GM18867 (cell line): ENCODE results near the gene KIAA1549.

Source experiments
- ATAC-seq: cut with Tn5 transposase; IDR thresholded peaks from one replicate; pipeline ENCODE4 v1.9.1; 2021; ENCODE audit warnings: mild to moderate bottlenecking, moderate library complexity; ENCODE audit not compliant: unreplicated experiment

The KIAA1549 gene

DNA sequence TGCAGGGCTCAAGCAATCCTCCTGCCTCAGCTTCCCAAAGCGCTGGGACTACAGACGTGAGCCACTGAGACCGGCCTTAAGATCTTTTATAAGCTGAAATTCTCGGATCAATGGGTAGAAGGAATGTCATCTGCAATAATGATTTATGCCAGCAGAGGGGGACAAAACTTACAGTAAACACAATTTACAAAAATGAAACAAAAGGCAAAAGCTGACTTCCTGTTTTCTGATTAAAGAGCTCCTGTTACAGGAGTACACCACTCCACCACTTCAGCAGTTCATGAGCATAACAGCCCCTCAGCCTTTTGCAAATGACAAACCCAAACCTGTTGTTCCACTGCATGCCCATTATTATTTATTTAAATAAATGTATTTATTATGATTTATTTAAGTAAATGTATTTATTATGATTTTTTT lies 94.7 kb downstream of the KIAA1549 start:
- ATAC-seq = peak; percentile 85

DNA sequence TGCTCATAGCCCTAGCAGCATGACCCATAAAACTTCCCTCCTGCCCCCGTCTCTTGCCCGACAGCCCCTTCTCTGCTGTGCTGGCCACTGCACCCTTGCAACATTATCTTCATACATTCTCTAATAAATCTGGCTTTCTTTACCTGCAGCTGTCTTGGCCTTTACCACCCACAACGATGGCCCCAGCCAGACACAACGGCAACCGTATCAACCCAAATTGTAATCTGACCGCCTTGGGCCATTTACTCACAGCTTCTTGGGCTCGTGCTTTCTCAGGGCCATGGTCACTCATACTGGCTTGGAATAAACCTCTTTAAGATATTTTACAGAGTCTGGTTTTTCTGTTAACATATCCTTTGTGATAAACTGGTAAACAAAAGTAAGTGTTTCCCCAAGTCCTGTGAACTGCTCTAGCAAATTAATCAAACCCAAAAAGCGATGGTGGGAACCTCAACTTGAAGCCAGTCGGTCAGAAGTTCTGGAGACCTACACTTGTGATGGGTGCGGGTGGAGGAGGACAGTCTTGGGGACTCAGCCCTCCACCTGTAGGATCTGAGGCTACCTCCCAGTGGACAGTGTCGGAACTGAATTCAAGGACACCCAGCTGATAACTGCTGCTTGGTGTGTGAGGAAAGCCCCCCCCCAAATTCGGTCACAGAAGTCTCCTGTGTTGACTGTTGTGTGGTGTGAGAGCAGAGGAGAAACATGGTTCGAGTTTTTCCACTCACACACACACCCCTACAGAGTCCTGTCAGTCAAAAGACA lies 95.6 kb downstream of the KIAA1549 start:
- no peak for ATAC-seq

DNA sequence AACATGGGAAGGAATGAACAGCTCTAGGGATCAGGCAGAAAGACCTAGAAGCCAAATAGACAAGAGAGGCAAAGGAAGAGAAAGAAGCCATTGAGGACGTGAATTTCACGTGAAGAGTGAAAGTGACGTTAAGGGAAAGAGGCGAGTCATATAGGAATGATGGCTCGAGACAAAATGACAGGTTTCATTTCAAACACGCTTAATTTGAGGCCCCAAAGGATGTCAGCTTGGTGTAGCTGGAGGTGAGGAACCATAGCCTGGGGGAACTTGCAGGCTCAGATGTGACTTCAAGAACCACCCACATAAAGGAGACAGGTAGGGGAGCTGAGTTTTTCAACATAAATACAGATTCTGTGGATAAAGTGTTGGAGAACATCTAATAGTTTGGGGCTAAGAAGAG lies 98.9 kb downstream of the KIAA1549 start:
- no peak for ATAC-seq

DNA sequence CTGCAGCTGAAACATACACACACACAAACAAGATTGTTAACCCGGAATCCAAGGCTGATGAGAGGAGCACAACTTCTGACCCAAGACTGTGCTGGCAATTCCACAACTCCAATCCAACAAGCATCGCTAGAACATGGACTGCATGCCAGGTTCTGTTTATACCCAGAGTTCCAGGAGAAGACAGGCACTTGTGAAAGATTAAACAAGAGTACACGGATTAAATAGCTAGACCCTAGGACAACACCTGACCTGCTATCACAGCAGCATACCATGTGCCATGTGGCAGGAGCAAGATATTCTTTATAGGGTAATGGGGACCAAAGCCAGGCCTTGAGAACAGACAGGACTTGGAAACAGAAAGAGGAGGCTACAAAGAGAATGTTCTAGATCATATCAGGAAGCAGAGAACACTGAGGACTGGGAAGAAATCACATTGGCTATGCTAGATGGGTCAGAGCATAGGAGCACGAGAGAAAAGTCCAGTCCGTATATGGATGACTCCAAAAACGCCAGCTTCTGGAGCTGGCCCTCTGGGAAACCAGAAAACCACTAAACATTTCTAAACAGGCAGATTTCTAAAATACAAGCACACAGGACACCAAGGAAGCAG lies 99.5 kb downstream of the KIAA1549 start:
- no peak for ATAC-seq

DNA sequence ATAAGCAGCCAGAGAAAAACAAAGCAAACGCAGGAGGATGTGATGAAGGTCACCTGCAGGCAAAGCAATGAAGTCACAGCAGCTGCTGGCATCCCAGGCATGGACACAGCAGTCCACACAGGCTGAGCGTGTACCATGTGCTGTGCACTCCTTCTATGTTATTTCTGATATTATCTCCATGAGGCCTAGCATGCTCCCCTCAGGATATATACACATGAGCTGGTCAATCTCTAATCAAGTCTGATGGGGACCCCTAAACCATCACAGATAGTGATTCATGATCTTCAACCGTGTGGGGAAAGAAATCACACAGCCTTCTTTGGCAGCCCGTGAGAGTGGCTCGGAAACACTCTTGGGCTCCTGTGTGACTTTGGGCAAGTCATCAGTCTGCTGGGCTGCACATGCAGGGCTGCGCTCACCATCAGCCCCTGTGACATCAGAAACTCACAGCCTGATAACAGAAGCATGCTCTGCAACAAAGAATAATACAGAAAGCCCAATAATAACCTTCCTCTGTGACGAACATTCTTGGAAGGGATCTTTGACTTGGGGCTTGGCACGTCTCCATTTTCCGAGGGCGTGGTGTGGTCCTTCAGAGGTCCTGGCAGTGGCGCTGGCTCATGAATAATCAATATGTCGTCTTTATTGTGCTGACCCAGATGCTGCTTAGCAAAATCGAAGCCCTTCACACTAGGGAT lies 100.2 kb downstream of the KIAA1549 start:
- ATAC-seq = no peak

DNA sequence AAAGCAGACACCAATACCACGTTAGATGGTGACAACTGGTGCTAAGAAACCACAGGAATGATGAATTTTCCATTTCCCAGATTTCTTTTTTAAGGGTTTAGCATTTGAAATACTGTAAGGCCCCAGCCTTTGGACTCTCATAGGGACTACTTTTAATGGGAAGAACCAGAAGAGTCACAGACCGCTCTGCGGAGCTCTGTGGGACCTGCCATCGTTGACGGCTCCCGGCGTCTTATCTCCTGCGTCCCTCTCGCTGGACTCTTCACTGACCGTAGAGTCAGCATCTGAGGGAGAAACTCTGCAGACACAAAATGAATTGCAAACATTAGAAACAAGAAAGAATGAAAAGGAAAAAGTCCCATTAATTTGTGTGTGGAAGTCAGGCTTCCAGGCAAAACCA lies 101.8 kb downstream of the KIAA1549 start:
- no peak for ATAC-seq

DNA sequence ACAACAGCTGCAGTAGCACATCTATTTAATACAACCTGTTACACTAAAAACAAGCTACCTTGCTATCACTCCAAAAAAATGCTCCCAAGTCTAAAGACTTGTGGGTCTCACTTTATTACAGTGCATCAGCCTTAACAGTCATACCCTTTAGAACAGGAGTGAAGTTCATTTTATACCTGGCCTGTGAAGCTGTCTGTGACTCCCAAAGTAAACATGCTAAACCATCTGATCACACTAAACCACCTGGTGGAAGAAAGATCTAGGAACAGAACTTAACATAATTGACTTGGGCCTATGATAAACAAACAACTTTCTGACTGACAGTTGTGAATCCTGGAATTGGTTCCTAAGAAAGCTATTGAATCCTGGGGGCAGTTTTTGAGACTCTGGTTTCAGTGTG lies 102.3 kb downstream of the KIAA1549 start:
- ATAC-seq = no peak

DNA sequence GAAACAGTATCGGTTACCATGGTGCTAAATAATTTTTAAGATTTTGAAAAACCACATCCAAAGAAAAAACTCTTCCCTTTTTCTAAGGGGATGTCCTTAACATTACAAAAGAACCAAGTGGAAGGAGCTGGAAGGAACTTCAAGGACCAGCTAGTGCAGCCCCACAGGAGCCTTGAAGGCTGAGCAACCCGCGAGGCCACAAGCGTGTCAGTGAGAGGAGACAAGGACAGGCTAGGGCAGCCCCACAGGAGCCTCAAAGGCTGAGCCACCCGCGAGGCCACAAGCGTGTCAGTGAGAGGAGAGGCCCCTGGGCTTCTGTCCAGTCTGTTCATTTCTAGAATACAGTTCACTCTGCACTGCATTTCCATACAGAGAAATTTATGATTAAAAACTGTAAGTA lies 103.1 kb downstream of the KIAA1549 start:
- ATAC-seq = no peak

DNA sequence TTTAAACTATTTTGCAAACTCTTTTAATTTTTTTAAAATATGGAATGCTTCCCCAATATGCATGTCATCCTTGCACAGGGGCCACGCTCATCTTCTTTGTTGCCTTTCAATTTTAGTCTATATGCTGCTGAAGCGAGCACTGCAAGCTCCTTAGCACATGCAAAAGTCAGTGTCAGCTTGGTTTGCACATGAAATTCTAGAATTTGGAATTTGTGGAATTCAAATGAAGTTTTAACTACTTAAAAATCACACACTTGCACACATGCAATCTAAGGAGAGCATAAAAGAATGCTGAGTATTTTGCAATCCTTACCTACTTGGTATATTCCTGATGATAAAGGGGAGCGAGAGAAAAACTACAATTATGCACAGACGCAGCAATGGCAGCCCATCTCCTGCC lies 104.9 kb downstream of the KIAA1549 start:
- no peak for ATAC-seq

DNA sequence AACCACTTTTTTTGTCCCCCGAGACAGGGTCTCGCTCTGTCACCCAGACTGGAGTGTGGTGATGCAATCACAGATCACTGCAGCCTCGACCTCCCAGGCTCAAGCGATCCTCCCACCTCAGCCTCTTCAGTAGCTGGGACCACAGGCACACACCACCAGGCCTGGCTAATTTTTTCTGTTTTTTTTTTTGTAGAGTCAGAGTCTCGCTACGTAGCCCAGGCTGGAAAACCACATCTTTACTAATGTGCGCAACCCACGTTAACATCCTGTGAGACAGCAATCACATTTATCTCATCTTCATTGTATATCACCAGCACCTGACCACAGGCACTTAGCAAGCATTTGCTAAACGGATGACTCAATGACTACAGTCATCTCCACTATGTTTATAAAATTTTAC lies 105.4 kb downstream of the KIAA1549 start:
- ATAC-seq = no peak

DNA sequence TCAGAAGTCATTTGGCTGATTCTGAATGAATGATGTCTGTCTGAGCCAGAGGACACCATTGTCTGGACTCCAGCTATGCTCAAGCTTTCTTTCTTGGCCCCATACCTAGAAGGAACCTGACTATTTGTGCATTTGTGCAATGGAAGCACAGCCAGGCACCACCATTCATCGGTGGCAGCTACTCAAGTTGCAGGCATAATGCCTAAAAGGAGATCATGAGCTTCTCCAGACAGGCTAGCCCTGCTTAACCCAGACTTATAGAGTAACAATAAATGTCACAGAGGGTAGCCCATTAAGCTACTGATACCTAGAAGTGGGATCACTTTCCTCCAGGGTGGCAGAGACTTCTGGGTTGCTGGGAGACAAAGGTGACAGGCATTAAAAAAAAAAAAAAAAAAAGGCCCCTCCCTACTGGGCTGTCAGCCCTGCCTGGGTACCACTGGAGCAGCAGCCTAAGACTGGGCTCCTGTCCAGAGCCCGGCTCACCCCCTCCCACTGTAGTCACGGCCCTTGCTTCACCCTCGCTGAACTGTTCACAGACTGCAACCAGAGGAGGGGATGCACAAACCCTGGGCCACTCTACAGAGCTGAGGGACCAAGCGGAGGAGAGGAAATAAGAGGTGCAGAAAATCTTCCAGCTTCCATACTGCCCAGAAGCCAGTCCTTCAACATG lies 107.8 kb downstream of the KIAA1549 start:
- ATAC-seq = no peak

DNA sequence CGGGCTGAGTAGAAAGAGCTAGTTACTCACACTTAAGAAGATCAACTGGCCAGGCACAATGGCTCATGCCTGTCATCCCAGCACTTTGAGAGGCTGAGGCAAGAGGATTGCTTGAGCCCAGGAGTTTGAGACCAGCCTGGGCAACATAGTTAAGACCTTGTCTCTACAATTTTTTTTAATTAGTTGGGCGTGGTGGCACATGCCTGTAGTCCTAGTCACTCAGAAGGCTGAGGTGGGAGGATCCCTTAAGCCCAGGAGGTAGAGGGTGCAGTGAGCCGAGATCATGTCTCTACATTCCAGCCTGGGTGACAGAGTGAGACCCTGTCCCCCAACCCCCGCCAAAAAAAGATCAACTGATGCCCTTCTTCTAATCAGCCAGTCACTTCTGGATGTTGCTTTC lies 108.6 kb downstream of the KIAA1549 start:
- no peak for ATAC-seq

DNA sequence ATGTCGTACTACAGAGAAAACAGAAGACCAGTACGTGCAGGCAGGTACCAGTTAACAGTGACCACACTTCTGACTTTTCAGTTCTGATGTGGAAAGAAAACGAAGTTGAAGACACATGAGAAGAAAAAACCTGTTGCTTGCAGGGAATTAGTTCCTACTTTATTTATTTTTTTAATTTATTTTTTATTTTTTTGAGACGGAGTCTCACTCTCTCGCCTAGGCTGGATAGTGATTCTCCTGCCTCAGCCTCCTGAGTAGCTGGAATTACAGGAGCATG lies 109.4 kb downstream of the KIAA1549 start:
- ATAC-seq = no peak

DNA sequence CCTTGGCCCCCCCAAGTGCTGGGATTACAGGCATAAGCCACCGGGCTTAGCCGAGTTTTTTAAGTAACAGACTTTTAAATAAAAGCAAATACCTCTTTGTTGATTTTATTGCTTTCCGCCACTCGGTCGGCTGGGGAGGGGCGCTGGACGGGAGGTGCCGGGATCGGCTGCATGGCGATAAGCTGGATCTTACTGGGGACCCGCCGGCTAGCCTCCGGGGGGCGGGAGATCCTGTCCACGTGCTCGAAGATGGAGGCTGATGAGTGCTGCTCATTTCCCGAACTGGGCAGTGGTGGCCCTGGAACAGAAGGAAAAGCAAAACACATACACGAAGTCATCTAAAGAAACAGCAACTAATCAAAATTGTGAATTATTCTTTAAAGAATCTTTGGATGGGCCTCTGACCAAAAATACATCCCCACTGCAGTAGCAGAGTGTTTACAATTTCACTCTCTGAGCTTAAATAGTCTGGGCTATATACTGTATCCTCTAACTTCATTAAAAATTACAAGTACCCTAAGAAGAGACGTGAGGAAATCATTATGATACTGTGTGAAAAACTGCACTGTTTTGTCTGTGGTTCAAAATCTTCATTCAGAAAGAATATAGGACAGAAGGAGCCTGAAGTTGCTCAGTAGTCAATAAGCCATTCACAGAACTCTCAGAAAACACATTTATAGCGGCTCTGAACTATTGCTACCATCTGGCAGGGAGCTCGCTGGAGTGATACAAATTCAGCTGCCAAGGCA lies 110.0 kb downstream of the KIAA1549 start:
- ATAC-seq = no peak

DNA sequence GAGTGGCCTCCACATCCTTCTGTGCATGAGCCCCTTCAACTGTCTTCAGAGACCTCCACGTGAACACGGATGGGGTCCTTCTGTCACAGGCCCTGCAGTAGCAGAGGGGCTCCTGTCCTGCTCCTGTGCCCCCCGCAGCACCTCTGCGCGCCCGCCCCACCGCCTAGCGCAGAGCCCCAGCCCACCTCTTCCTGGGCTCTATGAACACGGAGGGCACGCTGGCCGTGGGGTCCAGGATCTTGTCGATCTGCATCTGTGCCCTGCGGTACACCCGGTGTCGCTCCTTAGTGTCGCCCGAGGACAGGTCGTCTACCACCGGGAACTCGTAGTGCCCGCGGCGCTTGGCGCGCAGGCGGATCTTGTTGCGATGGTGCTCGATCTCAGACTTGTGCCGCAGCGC lies 111.8 kb downstream of the KIAA1549 start:
- no peak for ATAC-seq

DNA sequence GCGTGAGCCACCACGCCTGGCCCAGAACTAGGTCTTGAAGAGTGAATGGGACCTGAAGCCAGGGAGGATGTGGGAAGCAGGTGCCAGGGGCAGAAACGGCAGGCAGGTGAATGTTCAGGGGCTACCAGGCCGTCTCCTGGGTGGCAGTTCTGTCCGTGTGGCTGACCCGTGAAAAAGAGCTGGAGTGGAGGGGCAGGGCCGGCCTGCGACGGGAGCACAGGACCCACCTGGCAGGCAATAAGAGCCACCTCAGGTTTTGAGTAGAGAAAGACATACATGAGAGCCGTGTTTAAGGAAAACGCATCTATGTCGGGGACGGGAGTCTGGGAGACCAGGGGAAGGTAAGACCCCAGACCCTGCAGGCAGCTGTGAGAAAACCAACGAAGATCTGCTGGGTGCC lies 112.5 kb downstream of the KIAA1549 start:
- ATAC-seq = no peak

DNA sequence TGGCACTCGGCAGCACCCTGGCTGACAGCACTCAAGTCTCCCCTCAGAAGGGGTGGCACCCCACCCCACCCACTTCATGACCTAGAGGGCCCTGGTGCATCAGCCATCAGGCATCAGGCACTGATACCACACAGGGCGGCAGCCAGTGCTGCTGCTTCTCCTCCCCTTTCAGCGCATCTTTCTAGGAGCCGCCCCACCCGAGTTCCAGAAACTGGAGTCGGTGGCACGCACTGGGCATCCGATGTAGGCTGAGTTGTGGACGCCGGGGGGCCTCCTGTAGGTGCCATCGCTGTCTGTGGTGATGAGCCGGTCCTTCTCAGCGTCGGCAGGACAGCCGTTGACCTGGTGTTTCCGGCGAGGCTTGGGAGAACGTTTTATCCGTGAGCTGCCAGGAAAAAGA lies 113.4 kb downstream of the KIAA1549 start:
- ATAC-seq = no peak

DNA sequence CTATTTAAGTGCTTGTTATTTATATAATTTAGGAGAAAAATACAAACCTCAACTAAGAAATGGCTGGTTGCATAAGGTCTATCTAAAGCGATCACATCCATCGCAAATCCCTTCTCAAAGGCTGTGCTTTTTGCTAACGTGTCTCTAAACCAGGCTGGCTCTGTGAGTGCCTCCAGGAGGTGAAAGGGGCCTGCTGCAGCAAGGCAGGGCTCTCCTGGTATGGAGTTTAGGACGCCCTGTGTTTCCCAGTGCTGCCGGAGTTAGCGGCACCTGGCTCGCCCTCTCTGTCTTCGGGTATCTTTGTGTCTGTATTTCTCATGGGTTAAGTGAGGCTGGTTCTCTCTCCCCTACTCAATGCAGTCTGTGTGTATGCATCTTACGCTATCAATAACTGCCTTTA lies 114.8 kb downstream of the KIAA1549 start:
- ATAC-seq = no peak

DNA sequence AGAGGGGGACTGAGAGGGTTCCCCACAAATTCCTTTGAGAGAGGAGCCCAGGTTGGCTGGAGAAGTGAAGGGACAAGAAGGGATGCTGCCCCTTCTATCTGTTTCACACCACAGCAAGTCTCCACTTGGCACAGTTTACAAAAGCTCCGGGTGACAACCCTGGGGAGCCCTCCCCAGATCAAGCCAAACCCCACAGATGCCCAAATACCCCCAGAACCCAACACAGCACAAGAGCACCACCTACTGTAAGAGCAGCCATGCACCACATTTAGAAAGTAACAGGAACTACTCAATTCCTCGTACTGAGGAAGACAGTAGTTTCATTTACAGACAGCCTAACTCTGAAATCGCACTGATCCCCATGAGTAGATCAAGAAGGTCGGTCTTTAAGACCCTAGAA lies 115.3 kb downstream of the KIAA1549 start:
- ATAC-seq = peak; percentile 58

DNA sequence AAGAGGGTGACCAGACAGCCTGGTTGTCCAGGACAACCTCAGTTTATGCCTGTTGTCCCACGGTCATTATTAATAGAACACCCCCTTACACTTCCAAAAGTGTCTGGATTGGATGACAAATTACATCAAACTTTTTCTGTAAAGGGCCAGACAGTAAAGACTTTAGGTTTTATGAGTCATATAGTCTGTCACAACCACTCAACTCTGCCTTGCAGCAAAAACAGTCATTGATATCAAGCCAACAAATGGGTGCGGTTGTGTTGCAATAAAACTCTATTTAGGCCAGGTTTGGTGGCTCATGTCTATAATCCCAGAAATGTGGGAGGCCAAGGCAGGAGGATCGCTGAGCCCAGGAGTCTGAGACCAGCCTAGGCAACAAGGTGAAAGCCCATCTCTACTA lies 116.5 kb downstream of the KIAA1549 start:
- ATAC-seq = no peak

DNA sequence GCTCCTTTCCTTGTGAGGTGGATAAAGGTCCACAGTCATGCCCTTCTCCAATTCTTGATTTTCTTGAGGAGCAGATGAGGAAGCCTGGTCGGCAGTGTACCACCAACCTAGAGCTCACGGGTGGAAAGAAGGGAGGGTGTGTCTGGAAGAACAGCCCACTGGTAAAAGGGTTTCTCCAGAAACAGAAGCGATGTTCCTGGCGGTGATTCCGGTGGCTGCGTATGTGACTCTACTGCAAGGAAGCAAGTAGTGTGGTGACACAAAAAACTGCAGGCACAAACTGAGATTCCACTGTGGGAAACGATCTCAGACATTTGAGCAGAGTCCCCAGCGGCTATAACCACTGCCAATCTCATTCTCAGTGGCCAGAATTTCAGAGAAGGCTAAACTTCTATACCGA lies 117.3 kb downstream of the KIAA1549 start:
- ATAC-seq = no peak
